ENCODE measurements around the gene GLT1D1.
A peak's percentile ranks its signal among the peaks of the same experiment; 100 is the strongest.

The GLT1D1 gene

GRCh38 chr12:128916425-128916824, 63.1 kb downstream of the GLT1D1 start:
- no peak for DNase-seq

- no peak for DNase-seq
These were observed 65.4 kb downstream of the GLT1D1 start for GRCh38 chr12:128918481-128919260.

- DNase-seq, result no peak
These were observed 67.2 kb downstream of the GLT1D1 start for GRCh38 chr12:128920468-128920867.

- no peak for DNase-seq
These were observed 75.1 kb downstream of the GLT1D1 start for GRCh38 chr12:128928361-128928760.

GRCh38 chr12:128929057-128929456, 75.8 kb downstream of the GLT1D1 start:
- no peak for DNase-seq

GRCh38 chr12:128930606-128931005, 77.3 kb downstream of the GLT1D1 start:
- peak in 1 of 2 experiments; percentile 43 for DNase-seq

- DNase-seq, result no peak
These were observed 79.2 kb downstream of the GLT1D1 start for GRCh38 chr12:128932521-128932920.

GRCh38 chr12:128933039-128933438, 79.8 kb downstream of the GLT1D1 start:
- no peak for DNase-seq

- DNase-seq, result peak in 1 of 2 experiments; percentile 15
These were observed 80.6 kb downstream of the GLT1D1 start for GRCh38 chr12:128933926-128934325.

- DNase-seq, result no peak
These were observed 85.6 kb downstream of the GLT1D1 start for GRCh38 chr12:128938886-128939285.

- DNase-seq, result peak; percentile 65 to 71
These were observed 87.0 kb downstream of the GLT1D1 start for GRCh38 chr12:128940090-128940888.

- peak in 1 of 2 experiments; percentile 12 for DNase-seq
These were observed 87.7 kb downstream of the GLT1D1 start for GRCh38 chr12:128940974-128941373.

GRCh38 chr12:128942960-128943477, 89.7 kb downstream of the GLT1D1 start:
- peak; percentile 36 to 43 for DNase-seq

- DNase-seq, result no peak
These were observed 91.7 kb downstream of the GLT1D1 start for GRCh38 chr12:128944956-128945355.

- DNase-seq, result no peak
These were observed 93.9 kb downstream of the GLT1D1 start for GRCh38 chr12:128947209-128947608.

GRCh38 chr12:128949086-128949485, 95.8 kb downstream of the GLT1D1 start:
- no peak for DNase-seq

GRCh38 chr12:128951448-128951847, 98.2 kb downstream of the GLT1D1 start:
- DNase-seq, result peak in 1 of 2 experiments; percentile 15

GRCh38 chr12:128956755-128957154, 103.5 kb downstream of the GLT1D1 start:
- DNase-seq, result no peak

- DNase-seq, result no peak
These were observed 106.6 kb downstream of the GLT1D1 start for GRCh38 chr12:128959901-128960300.

GRCh38 chr12:128961308-128961902, 108.1 kb downstream of the GLT1D1 start:
- no peak for DNase-seq

GRCh38 chr12:128961957-128962356, 108.7 kb downstream of the GLT1D1 start:
- no peak for DNase-seq

GRCh38 chr12:128966203-128966810, 113.0 kb downstream of the GLT1D1 start:
- DNase-seq, result peak; percentile 15 to 55

- DNase-seq, result peak in 1 of 2 experiments; percentile 16
These were observed 115.4 kb downstream of the GLT1D1 start for GRCh38 chr12:128968668-128969067.
